GM18511 (cell line): ENCODE data around the gene EPB41L4A.
A peak's percentile ranks its signal among the peaks of the same experiment; 100 is the strongest.

Experiments
- ATAC-seq: cut with Tn5 transposase; IDR thresholded peaks from one replicate; pipeline ENCODE4 v1.9.1; 2021; ENCODE audit warnings: mild to moderate bottlenecking, moderate library complexity; ENCODE audit not compliant: unreplicated experiment

EPB41L4A gene

GRCh38 chr5:112165897-112166737 is 253.0 kb downstream of the EPB41L4A start:
- no peak for ATAC-seq

- ATAC-seq = no peak
Measured at GRCh38 chr5:112165399-112165798, 253.7 kb downstream of the EPB41L4A start.

GRCh38 chr5:112163435-112163834 is 255.6 kb downstream of the EPB41L4A start:
- no peak for ATAC-seq

- ATAC-seq = no peak
Measured at GRCh38 chr5:112161392-112161748, 257.7 kb downstream of the EPB41L4A start.

- ATAC-seq = peak; percentile 97
Measured at GRCh38 chr5:112160652-112161391, 258.3 kb downstream of the EPB41L4A start.

- ATAC-seq = no peak
Measured at GRCh38 chr5:112159435-112159834, 259.6 kb downstream of the EPB41L4A start.

GRCh38 chr5:112156211-112156610 is 262.9 kb downstream of the EPB41L4A start:
- ATAC-seq = no peak

- ATAC-seq = no peak
Measured at GRCh38 chr5:112154940-112155686, 264.0 kb downstream of the EPB41L4A start.

- ATAC-seq = no peak
Measured at GRCh38 chr5:112149727-112150126, 269.4 kb downstream of the EPB41L4A start.

GRCh38 chr5:112146323-112147226 is 272.5 kb downstream of the EPB41L4A start:
- peak; percentile 87 for ATAC-seq

- no peak for ATAC-seq
Measured at GRCh38 chr5:112143690-112144089, 275.4 kb downstream of the EPB41L4A start.

- ATAC-seq = no peak
Measured at GRCh38 chr5:112142769-112143270, 276.3 kb downstream of the EPB41L4A start.

- ATAC-seq = no peak
Measured at GRCh38 chr5:112141582-112141981, 277.5 kb downstream of the EPB41L4A start.

- ATAC-seq = no peak
Measured at GRCh38 chr5:112138526-112138925, 280.6 kb downstream of the EPB41L4A start.

- no peak for ATAC-seq
Measured at GRCh38 chr5:112136773-112137172, 282.3 kb downstream of the EPB41L4A start.

GRCh38 chr5:112127861-112128260 is 291.2 kb downstream of the EPB41L4A start:
- no peak for ATAC-seq

- no peak for ATAC-seq
Measured at GRCh38 chr5:112126982-112127381, 292.1 kb downstream of the EPB41L4A start.

- ATAC-seq = no peak
Measured at GRCh38 chr5:112125903-112126302, 293.2 kb downstream of the EPB41L4A start.

- no peak for ATAC-seq
Measured at GRCh38 chr5:112124788-112125187, 294.3 kb downstream of the EPB41L4A start.

GRCh38 chr5:112123086-112123485 is 296.0 kb downstream of the EPB41L4A start:
- ATAC-seq = no peak
